B cell (primary cell): Measurements from ENCODE around the gene RAD23A. TPM values are rescaled to one million over a fixed set of nuclear protein-coding genes. Genes with fewer than 3 reads are reported as not detected.

Experiments used
- ATAC-seq: fragments of 200-7000 bp; cut with Tn5 transposase; one replicate; pipeline ENCODE4 v1.10.0; 2021; ENCODE audit warnings: low read depth, mild to moderate bottlenecking, moderate number of reproducible peaks, moderate library complexity
- CTCF ChIA-PET: fragments of 350-600 bp; sonication (Branson Sonifier 250); formaldehyde crosslinking; loops from one replicate; lab custom pipeline; 2021; ENCODE audit warnings: antibody characterized with exemption, inconsistent platforms; lab: Charles Lee
- POLR2A ChIA-PET: fragments of 350-600 bp; sonication (Branson Sonifier 250); formaldehyde crosslinking; loops from one replicate; lab custom pipeline; 2021; ENCODE audit warnings: antibody characterized with exemption; lab: Charles Lee
- DNase-seq: peaks from one replicate; pipeline ENCODE4 v3.0.0; 2013
- H2AFZ ChIP-seq: 2 replicates; pipeline ENCODE4 v1.6.1; 2012; ENCODE audit warnings: mild to moderate bottlenecking, low read depth, low read length; ENCODE audit not compliant: insufficient read depth, poor library complexity, severe bottlenecking
- H3K27ac ChIP-seq, 2 donors: 1 replicate in 1 of 2; 2 replicates in 1 of 2; pipeline ENCODE4 v1.5.1; 2012 to 2013; ENCODE audit warnings: low read length in 2 of 2, mild to moderate bottlenecking in 2 of 2, moderate library complexity in 1 of 2
- H3K27me3 ChIP-seq, 4 experiments: fragments of 200-600 bp in 1 of 4; sonication (generic) in 1 of 4; replicated peaks in 1 of 4; 1 replicate in 2 of 4; 2 replicates in 2 of 4; pipeline versions ENCODE4 v1.6.1 to v1.7.0; 2013 to 2016; ENCODE audit warnings: low read length in 3 of 4, mild to moderate bottlenecking in 2 of 4, mixed read lengths in 1 of 4, moderate library complexity in 1 of 4; ENCODE audit not compliant: insufficient read depth in 4 of 4, control insufficient read depth in 3 of 4; ENCODE audit errors: control extremely low read depth in 1 of 4
- H3K36me3 ChIP-seq, 2 experiments: replicated peaks in 1 of 2; 1 replicate in 1 of 2; 2 replicates in 1 of 2; pipeline versions ENCODE4 v1.6.1 to v1.7.1; 2013; ENCODE audit warnings: low read length in 1 of 2; ENCODE audit not compliant: insufficient read depth in 2 of 2, control insufficient read depth in 1 of 2; ENCODE audit errors: control extremely low read depth in 1 of 2, extremely low read depth in 1 of 2
- H3K4me1 ChIP-seq, 2 donors: fragments of 200-600 bp in 1 of 2; sonication (generic) in 1 of 2; 1 replicate in 1 of 2; 2 replicates in 1 of 2; pipeline versions ENCODE4 v1.5.1 to v1.6.1; 2013 to 2017; ENCODE audit warnings: low read length in 2 of 2; ENCODE audit not compliant: control insufficient read depth in 2 of 2, insufficient read depth in 2 of 2
- H3K4me2 ChIP-seq: replicated peaks from 2 replicates; pipeline ENCODE3; 2012; ENCODE audit warnings: mild to moderate bottlenecking, low read depth, low read length; ENCODE audit not compliant: poor library complexity, severe bottlenecking
- H3K4me3 ChIP-seq, 5 experiments: fragments of 200-600 bp in 1 of 5; sonication (generic) in 1 of 5; 1 replicate in 3 of 5; 2 replicates in 2 of 5; pipeline versions ENCODE4 v1.5.1 to v1.7.0; 2011 to 2016; ENCODE audit warnings: low read length in 4 of 5, mild to moderate bottlenecking in 4 of 5, low read depth in 2 of 5, control low read depth in 1 of 5, moderate library complexity in 1 of 5; ENCODE audit not compliant: insufficient read depth in 1 of 5; ENCODE audit errors: control extremely low read depth in 1 of 5, extremely low read depth in 1 of 5
- H3K79me2 ChIP-seq: fragments of 200-600 bp; sonication (generic); one replicate; pipeline ENCODE4 v1.6.0; 2016; ENCODE audit warnings: low read length; ENCODE audit not compliant: control insufficient read depth, insufficient read depth
- H3K9ac ChIP-seq: fragments of 200-600 bp; sonication (generic); 2 replicates; pipeline ENCODE4 v1.6.1; 2017; ENCODE audit warnings: mild to moderate bottlenecking, low read length, moderate library complexity
- H3K9me3 ChIP-seq, 3 donors: one replicate each; pipeline versions ENCODE4 v1.6.1 to v1.7.1; 2013; ENCODE audit warnings: low read length in 2 of 3; ENCODE audit not compliant: control insufficient read depth in 2 of 3, insufficient read depth in 1 of 3; ENCODE audit errors: control extremely low read depth in 1 of 3
- H4K20me1 ChIP-seq: 2 replicates; pipeline ENCODE4 v1.6.0; 2012; ENCODE audit warnings: mild to moderate bottlenecking, low read length; ENCODE audit not compliant: insufficient read depth, control insufficient read depth, poor library complexity, severe bottlenecking
- H3K27ac Mint-ChIP-seq: one replicate; pipeline ENCODE4 v1.8.0; 2021; ENCODE audit warnings: mixed read lengths
- H3K27me3 Mint-ChIP-seq: one replicate; pipeline ENCODE4 v1.8.0; 2021; ENCODE audit warnings: mixed read lengths
- H3K4me1 Mint-ChIP-seq: one replicate; pipeline ENCODE4 v1.8.0; 2021; ENCODE audit warnings: mixed read lengths
- H3K4me3 Mint-ChIP-seq: one replicate; pipeline ENCODE4 v1.8.0; 2021; ENCODE audit warnings: mixed read lengths
- H3K9me3 Mint-ChIP-seq: one replicate; pipeline ENCODE4 v1.8.0; 2022; ENCODE audit warnings: mixed read lengths; ENCODE audit not compliant: insufficient read depth
- EZH2 ChIP-seq: IDR thresholded peaks from 2 replicates; pipeline ENCODE4 v1.6.1; 2012; ENCODE audit warnings: borderline replicate concordance, low read depth, mild to moderate bottlenecking, moderate library complexity, low read length; ENCODE audit not compliant: insufficient read depth, poor library complexity, severe bottlenecking
- WGBS: methylation state at CpG from one replicate; pipeline ENCODE4 v1.1.5; 2013; ENCODE audit warnings: missing lambda C conversion rate; ENCODE audit not compliant: insufficient coverage; 5-methylcytosine and 5-hydroxymethylcytosine counted together
- intact Hi-C: fragments of 100-400 bp; cut with micrococcal nuclease; formaldehyde crosslinking; loops from one replicate; pipeline ENCODE4 v1.10.0; 2022
- polyA plus RNA-seq: library from polyadenylated mRNA; depleted of rRNA; stranded (reverse); fragments of >200 nt; gene quantifications from 2 replicates; pipeline ENCODE4 v1.2.3, GENCODE V29; 2012
- total RNA-seq, 2 donors: library from RNA; stranded (reverse); fragments of 120-200 nt in 1 of 2; gene quantifications; 1 replicate in 1 of 2; 2 replicates in 1 of 2; pipeline versions ENCODE4 v1.2.3 to v1.2.4, GENCODE V29; 2013 to 2022
- TF ChIP-seq, protein P1 (sequence below): fragments of 200-600 bp; IDR thresholded peaks from one replicate; pipeline ENCODE4 v1.8.0; 2022; ENCODE audit warnings: antibody characterized with exemption, mild to moderate bottlenecking

RAD23A gene
- total and polyA plus RNA-seq, 2 donors (not counting 1 experiment from before 2014, with no cell fraction given) = 100 to 106 TPM

DNA sequence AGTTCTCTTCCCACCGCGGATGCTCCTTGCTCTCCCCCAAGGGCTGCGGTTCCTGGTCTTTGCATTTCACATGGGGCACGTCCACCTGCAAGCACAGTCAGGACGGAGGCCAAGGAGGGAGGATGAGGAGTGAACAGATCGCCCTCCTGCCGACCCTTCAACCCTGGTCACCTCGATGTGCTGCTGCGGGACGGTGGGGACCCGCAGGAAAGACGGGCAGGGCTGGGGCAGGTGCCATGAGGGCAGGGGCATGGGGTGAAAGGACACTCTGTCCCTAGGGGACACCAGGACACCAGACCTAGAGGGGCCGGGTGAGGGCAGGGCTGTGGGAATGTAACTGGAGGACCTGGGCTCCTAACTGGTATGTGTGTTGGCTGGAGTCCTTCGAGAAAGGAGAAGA, 27.4 kb upstream of the RAD23A start:
- H3K4me1 ChIP-seq = peaks cover 9 to 25% of the 10 kb centered on the region in 2 donors
- no peak overlapping the region for H3K4me2 ChIP-seq
- WGBS = 97% methylated on average over 14 of the region's 14 CpGs
- H3K4me3 ChIP-seq = no peak overlapping the region
- H3K79me2 ChIP-seq = no peaks in the 10 kb centered on the region
- no peak for TF ChIP-seq EZH2
- TF ChIP-seq, protein P1, sequence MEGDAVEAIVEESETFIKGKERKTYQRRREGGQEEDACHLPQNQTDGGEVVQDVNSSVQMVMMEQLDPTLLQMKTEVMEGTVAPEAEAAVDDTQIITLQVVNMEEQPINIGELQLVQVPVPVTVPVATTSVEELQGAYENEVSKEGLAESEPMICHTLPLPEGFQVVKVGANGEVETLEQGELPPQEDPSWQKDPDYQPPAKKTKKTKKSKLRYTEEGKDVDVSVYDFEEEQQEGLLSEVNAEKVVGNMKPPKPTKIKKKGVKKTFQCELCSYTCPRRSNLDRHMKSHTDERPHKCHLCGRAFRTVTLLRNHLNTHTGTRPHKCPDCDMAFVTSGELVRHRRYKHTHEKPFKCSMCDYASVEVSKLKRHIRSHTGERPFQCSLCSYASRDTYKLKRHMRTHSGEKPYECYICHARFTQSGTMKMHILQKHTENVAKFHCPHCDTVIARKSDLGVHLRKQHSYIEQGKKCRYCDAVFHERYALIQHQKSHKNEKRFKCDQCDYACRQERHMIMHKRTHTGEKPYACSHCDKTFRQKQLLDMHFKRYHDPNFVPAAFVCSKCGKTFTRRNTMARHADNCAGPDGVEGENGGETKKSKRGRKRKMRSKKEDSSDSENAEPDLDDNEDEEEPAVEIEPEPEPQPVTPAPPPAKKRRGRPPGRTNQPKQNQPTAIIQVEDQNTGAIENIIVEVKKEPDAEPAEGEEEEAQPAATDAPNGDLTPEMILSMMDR = no peak
- ATAC-seq (no peak), DNase-seq (peak; percentile 23)
- H3K27ac ChIP-seq = no peak overlapping the region
- Mint-ChIP-seq H3K4me3 (peak overlapping the region; percentile 34), H3K27ac (peak overlapping the region; percentile 61), H3K4me1 (peaks cover 20% of the 10 kb centered on the region), H3K9me3 (no peaks in the 10 kb centered on the region), H3K27me3 (no peaks in the 10 kb centered on the region)
- no peak overlapping the region for H2AFZ ChIP-seq
- ChIA-PET POLR2A (interaction anchor here (0.7 to 1.6 kb wide), 2 partner anchors 20 to 38 kb away, joined by 4 to 8 read pairs; no protein-coding TSS in a partner anchor), CTCF (no interaction called here)
- H3K36me3 ChIP-seq = peaks cover 0 to 13% of the 10 kb centered on the region in 2 experiments
- no peaks in the 10 kb centered on the region for H3K27me3 ChIP-seq
- no peak overlapping the region for H3K9ac ChIP-seq
- no peaks in the 10 kb centered on the region for H4K20me1 ChIP-seq
- intact Hi-C loops = no loop called here
- no peaks in the 10 kb centered on the region for H3K9me3 ChIP-seq

DNA sequence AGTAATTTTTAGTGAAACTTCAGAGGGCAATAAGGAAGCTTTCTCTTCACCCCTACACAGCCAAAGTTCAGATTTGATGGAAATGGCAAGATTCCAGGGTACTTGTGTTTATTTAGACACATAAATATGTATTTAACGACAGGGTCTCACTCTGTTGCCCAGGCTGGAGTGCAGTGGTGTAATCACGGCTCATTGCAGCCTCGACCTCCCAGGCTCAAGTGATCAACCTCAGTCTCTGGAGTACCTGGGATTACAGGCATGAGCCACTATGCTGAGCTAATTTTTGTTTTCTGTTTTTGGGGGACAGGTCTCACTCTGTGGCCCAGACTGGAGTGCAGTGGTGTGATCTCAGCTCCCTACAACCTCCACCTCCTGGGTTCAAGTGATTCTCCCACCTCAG, 24.6 kb upstream of the RAD23A start:
- WGBS = 82% methylated on average over 2 of the region's 3 CpGs
- peaks cover 0 to 36% of the 10 kb centered on the region in 2 experiments for H3K36me3 ChIP-seq
- no peak overlapping the region for H3K9ac ChIP-seq
- H3K9me3 ChIP-seq = no peaks in the 10 kb centered on the region
- Mint-ChIP-seq H3K9me3 (no peaks in the 10 kb centered on the region), H3K4me3 (no peak overlapping the region), H3K27me3 (no peaks in the 10 kb centered on the region), H3K27ac (no peak overlapping the region), H3K4me1 (peaks cover 9% of the 10 kb centered on the region)
- peaks cover 0 to 12% of the 10 kb centered on the region in 2 donors for H3K4me1 ChIP-seq
- POLR2A ChIA-PET = interaction anchor here (1.0 kb wide), 1 partner anchor 30 kb away, joined by 4 read pairs; the partner anchor contains the start of gene GCDH
- H3K27ac ChIP-seq = no peak overlapping the region
- H2AFZ ChIP-seq = no peak overlapping the region
- no peak overlapping the region for H3K4me2 ChIP-seq
- CTCF ChIA-PET = interaction anchor here (0.6 to 1.4 kb wide), 3 partner anchors 12 to 1285 kb away, joined by 3 to 5 read pairs (median 3); partner anchors contain the start of gene ADGRL1
- H3K79me2 ChIP-seq = no peaks in the 10 kb centered on the region
- ATAC-seq (no peak), DNase-seq (no peak)
- intact Hi-C loops = no loop called here
- H3K27me3 ChIP-seq = no peaks in the 10 kb centered on the region
- no peak overlapping the region for H3K4me3 ChIP-seq
- no peak for TF ChIP-seq EZH2
- TF ChIP-seq, protein P1 = no peak
- peaks cover 12% of the 10 kb centered on the region for H4K20me1 ChIP-seq
